Breast epithelium (tissue), 4 donors: ENCODE measurements around the gene SCML1. TPM values are rescaled to one million over a fixed set of nuclear protein-coding genes. Genes with fewer than 3 reads are reported as not detected.

ENCODE experiments used
- DNase-seq, 2 donors: peaks; one replicate each; pipeline ENCODE4 v3.0.0-alpha.2; 2019; ENCODE audit warnings: low spot score in 2 of 2
- H3K27ac ChIP-seq, 2 donors: fragments of 200-600 bp; sonication (generic) in 1 of 2; one replicate each; pipeline ENCODE4 v1.5.1; 2016 to 2019; ENCODE audit warnings: mild to moderate bottlenecking in 1 of 2
- H3K27me3 ChIP-seq, 2 donors: fragments of 200-600 bp; sonication (generic) in 1 of 2; one replicate each; pipeline versions ENCODE4 v1.5.1 to v1.6.0; 2017 to 2019; ENCODE audit warnings: control low read depth in 1 of 2, mild to moderate bottlenecking in 1 of 2
- H3K36me3 ChIP-seq: fragments of 200-600 bp; one replicate; pipeline ENCODE4 v1.5.1; 2019
- H3K4me1 ChIP-seq, 2 donors: fragments of 200-600 bp; sonication (generic); one replicate each; pipeline ENCODE4 v1.5.1; 2016 to 2019; ENCODE audit warnings: control low read depth in 1 of 2
- H3K4me3 ChIP-seq, 3 donors: fragments of 200-600 bp; sonication (generic); 1 replicate in 2 of 3; 2 replicates in 1 of 3; pipeline ENCODE4 v1.5.1; 2016 to 2019; ENCODE audit warnings: mild to moderate bottlenecking in 3 of 3, moderate library complexity in 2 of 3
- H3K9me3 ChIP-seq, 2 donors: fragments of 200-600 bp; sonication (generic) in 1 of 2; one replicate each; pipeline ENCODE4 v1.5.1; 2016 to 2019; ENCODE audit warnings: control low read depth in 1 of 2
- POLR2A ChIP-seq: fragments of 450-650 bp; IDR thresholded peaks from one replicate; pipeline ENCODE4 v1.6.1; 2016; ENCODE audit warnings: antibody characterized with exemption, mild to moderate bottlenecking, moderate library complexity
- POLR2AphosphoS5 ChIP-seq, 3 donors: sonication (generic); formaldehyde crosslinking; IDR thresholded peaks; one replicate each; pipeline ENCODE4 v1.6.1; 2017; ENCODE audit warnings: antibody characterized with exemption in 3 of 3
- intact Hi-C: fragments of 100-400 bp; cut with DNase I; formaldehyde crosslinking; loops from one replicate; pipeline ENCODE4 v1.15.1; 2023; ENCODE audit warnings: low total_unique reads
- total RNA-seq, 3 donors: library from RNA; depleted of rRNA; stranded (reverse); fragments of >200 nt; gene quantifications; one replicate each; pipeline ENCODE4 v1.1.0, GENCODE V29; 2016
- TF ChIP-seq, protein P1 (sequence below), 3 donors: fragments of 450-650 bp; IDR thresholded peaks; one replicate each; pipeline ENCODE4 v1.5.1; 2016 to 2017; ENCODE audit warnings: antibody characterized with exemption in 3 of 3, mild to moderate bottlenecking in 3 of 3, moderate library complexity in 3 of 3

The SCML1 gene
- total RNA-seq, 3 donors from 2014 or later, result 14.4 to 20.0 (median 16.0) TPM

- Histone ChIP-seq H3K9me3 (no peaks in the 10 kb centered on the region), H3K27ac (no peak overlapping the region), H3K4me1 (no peaks in the 10 kb centered on the region), H3K4me3 (no peak overlapping the region), H3K36me3 (no peaks in the 10 kb centered on the region), H3K27me3 (peaks cover 0 to 28% of the 10 kb centered on the region in 2 donors)
- intact Hi-C loops, result no loop called here
- TF ChIP-seq, protein P1, sequence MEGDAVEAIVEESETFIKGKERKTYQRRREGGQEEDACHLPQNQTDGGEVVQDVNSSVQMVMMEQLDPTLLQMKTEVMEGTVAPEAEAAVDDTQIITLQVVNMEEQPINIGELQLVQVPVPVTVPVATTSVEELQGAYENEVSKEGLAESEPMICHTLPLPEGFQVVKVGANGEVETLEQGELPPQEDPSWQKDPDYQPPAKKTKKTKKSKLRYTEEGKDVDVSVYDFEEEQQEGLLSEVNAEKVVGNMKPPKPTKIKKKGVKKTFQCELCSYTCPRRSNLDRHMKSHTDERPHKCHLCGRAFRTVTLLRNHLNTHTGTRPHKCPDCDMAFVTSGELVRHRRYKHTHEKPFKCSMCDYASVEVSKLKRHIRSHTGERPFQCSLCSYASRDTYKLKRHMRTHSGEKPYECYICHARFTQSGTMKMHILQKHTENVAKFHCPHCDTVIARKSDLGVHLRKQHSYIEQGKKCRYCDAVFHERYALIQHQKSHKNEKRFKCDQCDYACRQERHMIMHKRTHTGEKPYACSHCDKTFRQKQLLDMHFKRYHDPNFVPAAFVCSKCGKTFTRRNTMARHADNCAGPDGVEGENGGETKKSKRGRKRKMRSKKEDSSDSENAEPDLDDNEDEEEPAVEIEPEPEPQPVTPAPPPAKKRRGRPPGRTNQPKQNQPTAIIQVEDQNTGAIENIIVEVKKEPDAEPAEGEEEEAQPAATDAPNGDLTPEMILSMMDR (IDR thresholded peaks at IDR 0.05), result no peak
- TF ChIP-seq POLR2A (no peak), POLR2AphosphoS5 (IDR thresholded peaks at IDR 0.05) (no peak)
- no peak for DNase-seq
Observed at GRCh38 chrX:17801431-17801830, 64.1 kb downstream of the SCML1 start.

GRCh38 chrX:17802756-17803155, 65.5 kb downstream of the SCML1 start:
- no peaks in the 10 kb centered on the region for H3K36me3 ChIP-seq
- DNase-seq, result no peak
- H3K4me1 ChIP-seq, result no peaks in the 10 kb centered on the region
- TF ChIP-seq POLR2AphosphoS5 (IDR thresholded peaks at IDR 0.05) (no peak), POLR2A (no peak)
- TF ChIP-seq, protein P1 (IDR thresholded peaks at IDR 0.05), result no peak
- H3K9me3 ChIP-seq, result no peaks in the 10 kb centered on the region
- peaks cover 0 to 27% of the 10 kb centered on the region in 2 donors for H3K27me3 ChIP-seq
- no peak overlapping the region for H3K4me3 ChIP-seq
- intact Hi-C loops, result no loop called here
- H3K27ac ChIP-seq, result no peak overlapping the region

- intact Hi-C loops, result no loop called here
- TF ChIP-seq POLR2A, result no peak
- TF ChIP-seq, protein P1 (IDR thresholded peaks at IDR 0.05), result no peak
- TF ChIP-seq POLR2AphosphoS5 (IDR thresholded peaks at IDR 0.05), result no peak
- Histone ChIP-seq H3K4me3 (no peak overlapping the region), H3K4me1 (no peaks in the 10 kb centered on the region), H3K27me3 (peaks cover 0 to 24% of the 10 kb centered on the region in 2 donors), H3K36me3 (no peaks in the 10 kb centered on the region), H3K27ac (no peak overlapping the region), H3K9me3 (no peaks in the 10 kb centered on the region)
- no peak for DNase-seq
Observed at GRCh38 chrX:17803449-17803848, 66.2 kb downstream of the SCML1 start.

Other genes with a start within 250 kb of the SCML1 start
- 10 to 100 TPM; 12.0 to 38.9 (median 18.0) TPM for gene RAI2, start 123.8 kb downstream of the SCML1 start, total RNA-seq